ENCODE results near the gene AUTS2. TPM values are rescaled to one million over a fixed set of nuclear protein-coding genes. Genes with fewer than 3 reads are reported as not detected.

AUTS2 gene
- total and polyA plus RNA-seq, 10 of the 15 experiments (the other 5 are each of a cell fraction or from before 2014, with no cell fraction given) = 6.4 to 55.6 (median 21.6) TPM

DNA sequence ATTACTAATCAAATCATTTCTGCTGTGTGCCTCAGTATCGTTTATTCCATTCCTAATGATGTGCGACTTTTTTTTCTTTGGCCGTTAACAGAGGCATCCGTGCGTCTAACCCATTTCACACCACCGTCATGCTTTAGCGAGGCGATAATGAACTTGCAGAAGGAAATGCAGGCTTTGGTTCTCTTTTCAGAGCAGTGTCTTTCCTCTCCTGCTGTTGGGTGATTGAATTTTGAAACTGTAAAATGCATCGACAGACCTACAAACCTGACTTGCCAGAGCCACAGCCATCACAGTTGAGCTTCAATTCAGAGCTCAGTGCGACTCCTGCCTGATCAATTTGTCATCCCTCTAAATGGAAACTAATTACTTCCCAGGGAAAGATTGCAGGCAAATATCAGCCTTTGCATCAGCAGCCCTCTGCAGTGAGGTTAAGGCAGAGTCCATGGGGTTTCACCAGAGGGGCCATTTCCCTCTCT, 1047.6 kb downstream of the AUTS2 start (continued):
- TF ChIP-seq, protein P1, sequence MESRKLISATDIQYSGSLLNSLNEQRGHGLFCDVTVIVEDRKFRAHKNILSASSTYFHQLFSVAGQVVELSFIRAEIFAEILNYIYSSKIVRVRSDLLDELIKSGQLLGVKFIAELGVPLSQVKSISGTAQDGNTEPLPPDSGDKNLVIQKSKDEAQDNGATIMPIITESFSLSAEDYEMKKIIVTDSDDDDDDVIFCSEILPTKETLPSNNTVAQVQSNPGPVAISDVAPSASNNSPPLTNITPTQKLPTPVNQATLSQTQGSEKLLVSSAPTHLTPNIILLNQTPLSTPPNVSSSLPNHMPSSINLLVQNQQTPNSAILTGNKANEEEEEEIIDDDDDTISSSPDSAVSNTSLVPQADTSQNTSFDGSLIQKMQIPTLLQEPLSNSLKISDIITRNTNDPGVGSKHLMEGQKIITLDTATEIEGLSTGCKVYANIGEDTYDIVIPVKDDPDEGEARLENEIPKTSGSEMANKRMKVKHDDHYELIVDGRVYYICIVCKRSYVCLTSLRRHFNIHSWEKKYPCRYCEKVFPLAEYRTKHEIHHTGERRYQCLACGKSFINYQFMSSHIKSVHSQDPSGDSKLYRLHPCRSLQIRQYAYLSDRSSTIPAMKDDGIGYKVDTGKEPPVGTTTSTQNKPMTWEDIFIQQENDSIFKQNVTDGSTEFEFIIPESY (IDR thresholded peaks at IDR 0.05) = no peak
- TF ChIP-seq CBX5 (IDR thresholded peaks at IDR 0.05; ENCODE audit: low read depth) (no peak), BCL11A (IDR thresholded peaks at IDR 0.05; ENCODE audit: low read depth, low read length) (peak; percentile 80; the same call in 1 of the 2 replicates), KAT2A (conservative IDR thresholded peaks at IDR 0.05; ENCODE audit: control insufficient read depth, low read depth, low read length) (no peak), YBX1 (IDR thresholded peaks at IDR 0.05) (no peak), SIN3A (IDR thresholded peaks at IDR 0.05; ENCODE audit: low read depth, low read length) (no peak), RB1 (IDR thresholded peaks at IDR 0.05; ENCODE audit: borderline replicate concordance) (0 out of 2 replicates have a peak, but pooled peaks have one; percentile 2), RAD21 (IDR thresholded peaks at IDR 0.05; ENCODE audit: insufficient read depth, low read depth, low read length) (no peak), WRNIP1 (IDR thresholded peaks at IDR 0.05; ENCODE audit: borderline replicate concordance, low read depth, low read length) (no peak), LARP7 (IDR thresholded peaks at IDR 0.05) (no peak), CBFB (IDR thresholded peaks at IDR 0.05; ENCODE audit: low read depth) (no peak), CHD4 (IDR thresholded peaks at IDR 0.05) (no peak), RFX5 (IDR thresholded peaks at IDR 0.05; ENCODE audit: low read depth, low read length) (no peak), NR2F1 (conservative IDR thresholded peaks at IDR 0.05) (no peak), SMAD1 (IDR thresholded peaks at IDR 0.05; ENCODE audit: low read depth, partially characterized antibody) (peak; percentile 36), IKZF1 (conservative IDR thresholded peaks at IDR 0.05) (peak; percentile 78), POLR2AphosphoS5 (IDR thresholded peaks at IDR 0.05; ENCODE audit: low read length) (no peak), TCF3 (IDR thresholded peaks at IDR 0.05; ENCODE audit: borderline replicate concordance, insufficient read depth, low read depth, low read length) (no peak), POLR2A (IDR thresholded peaks at IDR 0.05; ENCODE audit: low read depth, low read length) (no peak)
- TF ChIP-seq, protein P2, sequence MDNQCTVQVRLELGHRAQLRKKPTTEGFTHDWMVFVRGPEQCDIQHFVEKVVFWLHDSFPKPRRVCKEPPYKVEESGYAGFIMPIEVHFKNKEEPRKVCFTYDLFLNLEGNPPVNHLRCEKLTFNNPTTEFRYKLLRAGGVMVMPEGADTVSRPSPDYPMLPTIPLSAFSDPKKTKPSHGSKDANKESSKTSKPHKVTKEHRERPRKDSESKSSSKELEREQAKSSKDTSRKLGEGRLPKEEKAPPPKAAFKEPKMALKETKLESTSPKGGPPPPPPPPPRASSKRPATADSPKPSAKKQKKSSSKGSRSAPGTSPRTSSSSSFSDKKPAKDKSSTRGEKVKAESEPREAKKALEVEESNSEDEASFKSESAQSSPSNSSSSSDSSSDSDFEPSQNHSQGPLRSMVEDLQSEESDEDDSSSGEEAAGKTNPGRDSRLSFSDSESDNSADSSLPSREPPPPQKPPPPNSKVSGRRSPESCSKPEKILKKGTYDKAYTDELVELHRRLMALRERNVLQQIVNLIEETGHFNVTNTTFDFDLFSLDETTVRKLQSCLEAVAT (IDR thresholded peaks at IDR 0.05) = peak; percentile 66; the same call in 1 of the 2 replicates
- TF ChIP-seq, protein P3, sequence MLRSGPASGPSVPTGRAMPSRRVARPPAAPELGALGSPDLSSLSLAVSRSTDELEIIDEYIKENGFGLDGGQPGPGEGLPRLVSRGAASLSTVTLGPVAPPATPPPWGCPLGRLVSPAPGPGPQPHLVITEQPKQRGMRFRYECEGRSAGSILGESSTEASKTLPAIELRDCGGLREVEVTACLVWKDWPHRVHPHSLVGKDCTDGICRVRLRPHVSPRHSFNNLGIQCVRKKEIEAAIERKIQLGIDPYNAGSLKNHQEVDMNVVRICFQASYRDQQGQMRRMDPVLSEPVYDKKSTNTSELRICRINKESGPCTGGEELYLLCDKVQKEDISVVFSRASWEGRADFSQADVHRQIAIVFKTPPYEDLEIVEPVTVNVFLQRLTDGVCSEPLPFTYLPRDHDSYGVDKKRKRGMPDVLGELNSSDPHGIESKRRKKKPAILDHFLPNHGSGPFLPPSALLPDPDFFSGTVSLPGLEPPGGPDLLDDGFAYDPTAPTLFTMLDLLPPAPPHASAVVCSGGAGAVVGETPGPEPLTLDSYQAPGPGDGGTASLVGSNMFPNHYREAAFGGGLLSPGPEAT (IDR thresholded peaks at IDR 0.05; ENCODE audit: low read depth) = peak; percentile 62; the same call in 1 of the 2 replicates
- TF ChIP-seq, protein P4, sequence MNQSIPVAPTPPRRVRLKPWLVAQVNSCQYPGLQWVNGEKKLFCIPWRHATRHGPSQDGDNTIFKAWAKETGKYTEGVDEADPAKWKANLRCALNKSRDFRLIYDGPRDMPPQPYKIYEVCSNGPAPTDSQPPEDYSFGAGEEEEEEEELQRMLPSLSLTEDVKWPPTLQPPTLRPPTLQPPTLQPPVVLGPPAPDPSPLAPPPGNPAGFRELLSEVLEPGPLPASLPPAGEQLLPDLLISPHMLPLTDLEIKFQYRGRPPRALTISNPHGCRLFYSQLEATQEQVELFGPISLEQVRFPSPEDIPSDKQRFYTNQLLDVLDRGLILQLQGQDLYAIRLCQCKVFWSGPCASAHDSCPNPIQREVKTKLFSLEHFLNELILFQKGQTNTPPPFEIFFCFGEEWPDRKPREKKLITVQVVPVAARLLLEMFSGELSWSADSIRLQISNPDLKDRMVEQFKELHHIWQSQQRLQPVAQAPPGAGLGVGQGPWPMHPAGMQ (IDR thresholded peaks at IDR 0.05; ENCODE audit: borderline replicate concordance) = no peak
- TF ChIP-seq, protein P5, sequence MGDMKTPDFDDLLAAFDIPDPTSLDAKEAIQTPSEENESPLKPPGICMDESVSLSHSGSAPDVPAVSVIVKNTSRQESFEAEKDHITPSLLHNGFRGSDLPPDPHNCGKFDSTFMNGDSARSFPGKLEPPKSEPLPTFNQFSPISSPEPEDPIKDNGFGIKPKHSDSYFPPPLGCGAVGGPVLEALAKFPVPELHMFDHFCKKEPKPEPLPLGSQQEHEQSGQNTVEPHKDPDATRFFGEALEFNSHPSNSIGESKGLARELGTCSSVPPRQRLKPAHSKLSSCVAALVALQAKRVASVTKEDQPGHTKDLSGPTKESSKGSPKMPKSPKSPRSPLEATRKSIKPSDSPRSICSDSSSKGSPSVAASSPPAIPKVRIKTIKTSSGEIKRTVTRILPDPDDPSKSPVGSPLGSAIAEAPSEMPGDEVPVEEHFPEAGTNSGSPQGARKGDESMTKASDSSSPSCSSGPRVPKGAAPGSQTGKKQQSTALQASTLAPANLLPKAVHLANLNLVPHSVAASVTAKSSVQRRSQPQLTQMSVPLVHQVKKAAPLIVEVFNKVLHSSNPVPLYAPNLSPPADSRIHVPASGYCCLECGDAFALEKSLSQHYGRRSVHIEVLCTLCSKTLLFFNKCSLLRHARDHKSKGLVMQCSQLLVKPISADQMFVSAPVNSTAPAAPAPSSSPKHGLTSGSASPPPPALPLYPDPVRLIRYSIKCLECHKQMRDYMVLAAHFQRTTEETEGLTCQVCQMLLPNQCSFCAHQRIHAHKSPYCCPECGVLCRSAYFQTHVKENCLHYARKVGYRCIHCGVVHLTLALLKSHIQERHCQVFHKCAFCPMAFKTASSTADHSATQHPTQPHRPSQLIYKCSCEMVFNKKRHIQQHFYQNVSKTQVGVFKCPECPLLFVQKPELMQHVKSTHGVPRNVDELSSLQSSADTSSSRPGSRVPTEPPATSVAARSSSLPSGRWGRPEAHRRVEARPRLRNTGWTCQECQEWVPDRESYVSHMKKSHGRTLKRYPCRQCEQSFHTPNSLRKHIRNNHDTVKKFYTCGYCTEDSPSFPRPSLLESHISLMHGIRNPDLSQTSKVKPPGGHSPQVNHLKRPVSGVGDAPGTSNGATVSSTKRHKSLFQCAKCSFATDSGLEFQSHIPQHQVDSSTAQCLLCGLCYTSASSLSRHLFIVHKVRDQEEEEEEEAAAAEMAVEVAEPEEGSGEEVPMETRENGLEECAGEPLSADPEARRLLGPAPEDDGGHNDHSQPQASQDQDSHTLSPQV (IDR thresholded peaks at IDR 0.05) = no peak

All from GM12878 (cell line).